ENCODE results near the gene ZAR1L.

DNA sequence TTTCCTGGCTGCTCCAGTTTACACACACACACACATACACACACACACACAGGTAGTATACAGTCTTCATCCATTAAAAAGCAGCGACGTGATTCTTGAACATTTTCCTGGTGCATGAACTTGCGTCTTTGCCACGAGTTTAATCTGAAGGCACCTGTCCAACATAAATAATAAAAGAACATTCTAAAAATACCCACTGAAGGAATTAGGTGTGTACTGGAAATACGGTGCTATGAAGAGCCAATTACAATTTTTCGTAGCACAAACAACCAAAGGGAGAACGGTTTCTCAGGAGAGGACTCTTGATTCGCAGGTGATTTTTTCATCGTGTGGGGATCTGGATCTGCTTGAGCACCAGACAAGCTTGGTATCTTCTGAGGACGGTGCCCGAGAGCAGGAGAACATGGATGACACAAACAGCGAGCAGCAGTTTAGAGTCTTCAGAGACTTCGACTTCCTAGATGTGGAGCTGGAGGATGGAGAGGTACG, 61.2 kb downstream of the ZAR1L start:
- TF ChIP-seq POLR2A (IDR thresholded peaks at IDR 0.05; ENCODE audit: low read length) (no peak), GATA1 (IDR thresholded peaks at IDR 0.05; ENCODE audit: low read depth, low read length) (no peak)
